ENCODE results near the gene PEX26. TPM values are rescaled to one million over a fixed set of nuclear protein-coding genes. Genes with fewer than 3 reads are reported as not detected.
"Not testable (repeated sequence)": the region's sequence is repeated elsewhere in the genome, so short reads cannot be mapped to it uniquely, and the experiment has no call there.

The PEX26 gene
- total RNA-seq, 4 donors from 2014 or later = 31.7 to 47.3 (median 39.1) TPM

DNA sequence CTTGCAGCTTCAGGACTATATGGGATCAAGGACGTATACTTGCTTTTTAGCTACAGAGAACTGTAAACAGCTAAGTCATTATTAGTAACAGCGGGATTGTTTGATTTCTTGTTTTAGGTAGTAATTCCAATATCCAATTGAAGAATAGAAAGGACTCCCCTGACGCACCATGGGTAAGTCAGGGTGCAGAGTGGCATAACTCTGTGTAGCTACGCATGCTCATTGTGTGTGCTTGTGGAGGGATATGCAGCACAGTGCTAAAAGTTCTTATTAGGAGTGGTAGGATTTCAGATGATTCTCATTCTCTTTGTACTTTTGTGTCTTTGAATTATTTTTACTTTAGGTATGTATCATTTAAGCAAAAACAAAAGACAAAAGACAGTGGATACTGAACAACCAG, 7.7 kb upstream of the PEX26 start:
- TF ChIP-seq EP300 (IDR thresholded peaks at IDR 0.05) = no peak
- no peak for TF ChIP-seq POLR2A (IDR thresholded peaks at IDR 0.05)
- no peak for TF ChIP-seq POLR2AphosphoS5 (IDR thresholded peaks at IDR 0.05)
- TF ChIP-seq, protein P1, sequence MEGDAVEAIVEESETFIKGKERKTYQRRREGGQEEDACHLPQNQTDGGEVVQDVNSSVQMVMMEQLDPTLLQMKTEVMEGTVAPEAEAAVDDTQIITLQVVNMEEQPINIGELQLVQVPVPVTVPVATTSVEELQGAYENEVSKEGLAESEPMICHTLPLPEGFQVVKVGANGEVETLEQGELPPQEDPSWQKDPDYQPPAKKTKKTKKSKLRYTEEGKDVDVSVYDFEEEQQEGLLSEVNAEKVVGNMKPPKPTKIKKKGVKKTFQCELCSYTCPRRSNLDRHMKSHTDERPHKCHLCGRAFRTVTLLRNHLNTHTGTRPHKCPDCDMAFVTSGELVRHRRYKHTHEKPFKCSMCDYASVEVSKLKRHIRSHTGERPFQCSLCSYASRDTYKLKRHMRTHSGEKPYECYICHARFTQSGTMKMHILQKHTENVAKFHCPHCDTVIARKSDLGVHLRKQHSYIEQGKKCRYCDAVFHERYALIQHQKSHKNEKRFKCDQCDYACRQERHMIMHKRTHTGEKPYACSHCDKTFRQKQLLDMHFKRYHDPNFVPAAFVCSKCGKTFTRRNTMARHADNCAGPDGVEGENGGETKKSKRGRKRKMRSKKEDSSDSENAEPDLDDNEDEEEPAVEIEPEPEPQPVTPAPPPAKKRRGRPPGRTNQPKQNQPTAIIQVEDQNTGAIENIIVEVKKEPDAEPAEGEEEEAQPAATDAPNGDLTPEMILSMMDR (IDR thresholded peaks at IDR 0.05) = no peak
- no peak for DNase-seq (ENCODE audit: low spot score in 2 of 2)
- Histone ChIP-seq H3K9me3 (no peaks in the 10 kb centered on the region), H3K36me3 (no peaks in the 10 kb centered on the region), H3K4me1 (peaks cover under 1% of the 10 kb centered on the region), H3K27ac (no peak overlapping the region), H3K4me3 (no peak overlapping the region), H3K27me3 (no peaks in the 10 kb centered on the region)
- whole genome bisulfite sequencing = 96% methylated on average over 4 of the region's 4 CpGs

DNA sequence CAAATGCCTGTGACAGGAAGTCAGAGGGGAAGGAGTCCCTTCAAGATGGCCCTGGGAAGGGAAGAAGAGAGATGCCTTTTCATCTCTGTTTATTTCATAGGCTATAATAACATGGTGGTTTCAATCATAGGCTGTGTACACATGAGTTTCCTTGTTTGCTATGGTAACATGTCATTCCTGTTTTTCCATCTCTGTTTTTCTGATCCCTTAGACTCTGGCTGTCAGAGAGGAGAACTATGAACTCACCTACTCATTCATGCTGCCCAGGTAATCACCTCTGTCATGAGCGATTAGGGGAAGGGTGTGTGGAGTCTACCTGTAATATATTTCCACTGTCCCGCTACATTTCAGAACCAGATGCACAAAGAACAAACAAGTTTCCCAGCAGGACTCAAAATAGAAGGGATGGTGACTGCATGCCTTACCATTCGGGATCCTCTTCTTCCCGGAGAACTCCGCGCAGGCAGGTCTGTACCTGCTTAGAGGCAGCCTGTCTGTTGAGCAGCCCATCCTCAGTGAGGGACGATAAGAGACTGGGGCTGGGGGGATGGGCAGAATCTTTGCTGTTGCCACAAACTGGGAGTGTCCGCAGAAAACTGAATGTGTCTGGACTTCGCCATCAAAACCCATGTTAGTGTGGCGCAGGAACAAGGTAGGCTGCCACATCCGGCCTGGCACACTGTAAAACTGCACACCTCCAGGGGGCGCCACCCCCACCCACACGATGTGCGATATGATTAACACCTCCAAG, 7.1 kb upstream of the PEX26 start:
- TF ChIP-seq, protein P1 (IDR thresholded peaks at IDR 0.05) = no peak
- TF ChIP-seq POLR2AphosphoS5 (IDR thresholded peaks at IDR 0.05) (no peak), EP300 (IDR thresholded peaks at IDR 0.05) (no peak), POLR2A (IDR thresholded peaks at IDR 0.05) (no peak)
- peak in 1 of 2 donors; percentile 50 for DNase-seq (ENCODE audit: low spot score in 2 of 2)
- H3K27me3 ChIP-seq = no peaks in the 10 kb centered on the region
- no peak overlapping the region for H3K4me3 ChIP-seq
- peaks cover 7% of the 10 kb centered on the region for H3K4me1 ChIP-seq
- H3K9me3 ChIP-seq = no peaks in the 10 kb centered on the region
- H3K27ac ChIP-seq = no peak overlapping the region
- 48% methylated on average over 12 of the region's 14 CpGs for WGBS
- no peaks in the 10 kb centered on the region for H3K36me3 ChIP-seq

- H3K27ac ChIP-seq, H3K27me3 ChIP-seq, H3K36me3 ChIP-seq, H3K4me3 ChIP-seq, H3K9me3 ChIP-seq: not testable (repeated sequence)
- WGBS = 91% methylated on average over 7 of the region's 7 CpGs
- H3K4me1 ChIP-seq = peaks cover 14% of the 10 kb centered on the region
- DNase-seq (ENCODE audit: low spot score in 2 of 2) = peak in 1 of 2 donors; percentile 4
These were observed 6.4 kb upstream of the PEX26 start for GRCh38 chr22:18071307-18071967.

- Histone ChIP-seq H3K4me1 (peaks cover 19% of the 10 kb centered on the region), H3K36me3 (no peaks in the 10 kb centered on the region), H3K27ac (no peak overlapping the region), H3K9me3 (no peaks in the 10 kb centered on the region), H3K4me3 (no peak overlapping the region), H3K27me3 (no peaks in the 10 kb centered on the region)
- no peak for TF ChIP-seq POLR2AphosphoS5 (IDR thresholded peaks at IDR 0.05)
- TF ChIP-seq, protein P1 (IDR thresholded peaks at IDR 0.05) = no peak
- no peak for TF ChIP-seq POLR2A (IDR thresholded peaks at IDR 0.05)
- TF ChIP-seq EP300 (IDR thresholded peaks at IDR 0.05) = no peak
- WGBS = 69% methylated on average over 1 of the region's 1 CpG
- DNase-seq (ENCODE audit: low spot score in 2 of 2) = peak in 1 of 2 donors; percentile 19
These were observed 5.9 kb upstream of the PEX26 start for GRCh38 chr22:18071968-18072310.

DNA sequence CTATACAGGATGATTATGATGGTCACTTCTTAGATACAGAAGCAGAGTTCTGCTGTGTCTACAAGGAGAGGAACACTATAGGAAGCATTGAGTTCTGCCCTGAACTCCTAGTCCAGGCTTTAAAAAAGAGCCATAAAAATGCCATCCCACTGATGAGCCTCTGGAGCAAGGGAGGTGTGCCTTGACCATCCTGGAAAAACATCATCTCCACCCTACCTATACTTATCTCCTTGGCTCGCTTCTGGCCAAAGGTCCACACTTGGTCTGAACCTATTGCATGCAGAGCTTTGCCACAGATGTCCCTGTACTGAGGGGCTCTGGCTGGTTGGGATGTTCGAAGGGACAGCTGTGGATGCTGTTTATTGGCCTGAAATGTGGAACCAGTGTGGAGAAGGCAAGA, 4.3 kb upstream of the PEX26 start:
- H3K27me3 ChIP-seq = no peaks in the 10 kb centered on the region
- H3K4me1 ChIP-seq = peaks cover 25% of the 10 kb centered on the region
- TF ChIP-seq POLR2A (IDR thresholded peaks at IDR 0.05) = no peak
- TF ChIP-seq, protein P1 (IDR thresholded peaks at IDR 0.05) = no peak
- TF ChIP-seq EP300 (IDR thresholded peaks at IDR 0.05) = no peak
- no peak for TF ChIP-seq POLR2AphosphoS5 (IDR thresholded peaks at IDR 0.05)
- 91% methylated on average over 2 of the region's 2 CpGs for WGBS
- H3K27ac ChIP-seq = no peak overlapping the region
- no peak overlapping the region for H3K4me3 ChIP-seq
- no peaks in the 10 kb centered on the region for H3K9me3 ChIP-seq
- no peak for DNase-seq (ENCODE audit: low spot score in 2 of 2)
- no peaks in the 10 kb centered on the region for H3K36me3 ChIP-seq

DNA sequence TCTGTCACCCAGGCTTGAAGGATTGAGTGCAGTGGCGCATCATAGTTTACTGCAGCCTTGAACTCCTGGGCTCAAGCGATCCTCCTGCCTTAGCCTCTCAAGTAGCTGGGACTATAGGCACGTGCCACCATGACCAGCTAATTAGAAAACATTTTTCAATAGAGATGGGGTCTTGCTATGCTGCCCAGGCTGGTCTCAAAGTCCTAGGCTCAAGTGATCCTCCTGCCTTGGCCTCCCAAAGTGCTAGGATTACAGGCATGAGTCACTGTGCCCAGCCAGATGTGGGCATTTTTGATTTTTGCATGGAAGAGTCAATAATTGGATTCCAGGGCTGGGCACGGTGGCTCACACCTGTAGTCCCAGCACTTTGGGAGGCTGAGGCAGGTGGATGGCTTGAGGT, 3.9 kb upstream of the PEX26 start:
- DNase-seq (ENCODE audit: low spot score in 2 of 2) = peak in 1 of 2 donors; percentile 22
- peaks cover 30% of the 10 kb centered on the region for H3K4me1 ChIP-seq
- H3K36me3 ChIP-seq, H3K9me3 ChIP-seq, H3K27me3 ChIP-seq, H3K27ac ChIP-seq, H3K4me3 ChIP-seq: not testable (repeated sequence)
- 88% methylated on average over 4 of the region's 4 CpGs for WGBS
